Neural cell (in vitro differentiated cells): ENCODE measurements around the gene SDS. TPM values are rescaled to one million over a fixed set of nuclear protein-coding genes. Genes with fewer than 3 reads are reported as not detected.

Experiments used
- H2AFZ ChIP-seq: fragments of 200-600, 300-800 bp; sonication (generic), shearing (Covaris generic); 2 replicates; pipeline ENCODE4 v1.6.0; 2014; ENCODE audit warnings: low read depth, mild to moderate bottlenecking, antibody characterized with exemption, low read length, moderate library complexity
- H3F3A ChIP-seq: fragments of 200-600 bp; shearing (Covaris generic); 2 replicates; pipeline ENCODE4 v1.6.1; 2016; ENCODE audit warnings: mild to moderate bottlenecking, moderate library complexity, mixed read lengths, antibody characterized with exemption, low read length; ENCODE audit not compliant: insufficient read depth, poor library complexity, severe bottlenecking
- H3K27ac ChIP-seq: fragments of 200-600, 300-800 bp; sonication (generic), shearing (Covaris generic); 2 replicates; pipeline ENCODE4 v1.5.1; 2014; ENCODE audit warnings: mild to moderate bottlenecking, low read length, moderate library complexity
- H3K27me3 ChIP-seq: fragments of 300-800, 200-600 bp; sonication (generic), shearing (Covaris generic); 2 replicates; pipeline ENCODE4 v1.6.0; 2014; ENCODE audit warnings: mild to moderate bottlenecking, low read depth, low read length, moderate library complexity; ENCODE audit not compliant: insufficient read depth
- H3K36me3 ChIP-seq: fragments of 300-800, 200-600 bp; sonication (generic), shearing (Covaris generic); 2 replicates; pipeline ENCODE4 v1.5.1; 2014; ENCODE audit warnings: mild to moderate bottlenecking, antibody characterized with exemption, low read length, moderate library complexity; ENCODE audit not compliant: insufficient read depth
- H3K4me2 ChIP-seq: fragments of 300-800, 200-600 bp; sonication (generic), shearing (Covaris generic); 2 replicates; pipeline ENCODE4 v1.6.0; 2014; ENCODE audit warnings: mild to moderate bottlenecking, low read length
- H3K4me3 ChIP-seq: fragments of 300-800, 200-600 bp; sonication (generic), shearing (Covaris generic); 2 replicates; pipeline ENCODE4 v1.5.1; 2014; ENCODE audit warnings: mild to moderate bottlenecking, low read length, moderate library complexity
- H3K79me2 ChIP-seq: fragments of 200-600 bp; shearing (Covaris generic); replicated peaks from 2 replicates; pipeline ENCODE4 v1.6.0; 2014; ENCODE audit warnings: mild to moderate bottlenecking, low read length, moderate library complexity; ENCODE audit not compliant: insufficient read depth
- H3K9ac ChIP-seq: fragments of 300-800, 200-600 bp; sonication (generic), shearing (Covaris generic); 2 replicates; pipeline ENCODE4 v1.6.1; 2016; ENCODE audit warnings: mild to moderate bottlenecking, low read length, mixed read lengths
- H3K9me2 ChIP-seq: fragments of 200-600 bp; shearing (Covaris generic); 2 replicates; pipeline ENCODE4 v1.6.1; 2016; ENCODE audit warnings: mild to moderate bottlenecking, low read length, mixed read lengths; ENCODE audit not compliant: insufficient read depth
- H3K9me3 ChIP-seq: fragments of 200-600, 300-800 bp; sonication (generic), shearing (Covaris generic); 2 replicates; pipeline ENCODE4 v1.6.1; 2016; ENCODE audit warnings: mild to moderate bottlenecking, mixed run types, low read length, moderate library complexity, mixed read lengths
- H4K20me1 ChIP-seq: fragments of 200-600 bp; shearing (Covaris generic); 2 replicates; pipeline ENCODE4 v1.6.1; 2016; ENCODE audit warnings: mild to moderate bottlenecking, mixed run types; ENCODE audit not compliant: insufficient read depth
- EP300 ChIP-seq: fragments of 450-650 bp; conservative IDR thresholded peaks from 2 replicates; pipeline ENCODE4 v1.6.1; 2014; ENCODE audit warnings: antibody characterized with exemption, mild to moderate bottlenecking, moderate library complexity; ENCODE audit not compliant: poor library complexity, severe bottlenecking
- EZH2 ChIP-seq: fragments of 200-600, 300-800 bp; shearing (Covaris generic), sonication (generic); IDR thresholded peaks from 2 replicates; pipeline ENCODE4 v1.6.1; 2014; ENCODE audit warnings: antibody characterized with exemption, low read length, borderline replicate concordance, mild to moderate bottlenecking; ENCODE audit not compliant: insufficient read depth, poor library complexity, severe bottlenecking
- MXI1 ChIP-seq: fragments of 450-650 bp; conservative IDR thresholded peaks from 2 replicates; pipeline ENCODE4 v1.6.1; 2014; ENCODE audit warnings: antibody characterized with exemption, mild to moderate bottlenecking; ENCODE audit not compliant: poor library complexity, severe bottlenecking
- POLR2AphosphoS5 ChIP-seq: IDR thresholded peaks from 2 replicates; pipeline ENCODE4 v1.6.1; 2012
- RAD21 ChIP-seq: fragments of 450-650 bp; conservative IDR thresholded peaks from 2 replicates; pipeline ENCODE4 v1.6.1; 2014; ENCODE audit warnings: antibody characterized with exemption, mild to moderate bottlenecking, moderate library complexity
- SMC3 ChIP-seq: fragments of 450-650 bp; conservative IDR thresholded peaks from 2 replicates; pipeline ENCODE4 v1.6.1; 2014; ENCODE audit warnings: antibody characterized with exemption, mild to moderate bottlenecking, moderate library complexity; ENCODE audit not compliant: poor library complexity
- TAF1 ChIP-seq: IDR thresholded peaks from 2 replicates; pipeline ENCODE4 v1.6.1; 2012; ENCODE audit warnings: low read depth
- polyA plus RNA-seq: library from polyadenylated mRNA; depleted of rRNA; stranded (reverse); fragments of >200 nt; gene quantifications from 2 replicates; pipeline ENCODE4 v1.2.3, GENCODE V29; 2014
- TF ChIP-seq, protein P1 (sequence below): IDR thresholded peaks from 2 replicates; pipeline ENCODE4 v1.6.1; 2012; ENCODE audit warnings: borderline replicate concordance
- TF ChIP-seq, protein P2 (sequence below): fragments of 450-650 bp; IDR thresholded peaks from 2 replicates; pipeline ENCODE4 v1.5.1; 2014; ENCODE audit warnings: antibody characterized with exemption, mild to moderate bottlenecking, moderate library complexity; ENCODE audit not compliant: poor library complexity, severe bottlenecking

Gene SDS
- polyA plus RNA-seq, 1 donor from 2014 or later, result not detected

- Histone ChIP-seq H3K4me3 (no peak overlapping the region), H3K27ac (no peak overlapping the region), H3K4me2 (no peak overlapping the region), H3K9me2 (no peaks in the 10 kb centered on the region), H3K9me3 (no peaks in the 10 kb centered on the region), H3K79me2 (no peaks in the 10 kb centered on the region), H3F3A (no peaks in the 10 kb centered on the region), H3K9ac (no peak overlapping the region), H2AFZ (no peak overlapping the region), H3K27me3 (no peaks in the 10 kb centered on the region), H4K20me1 (no peaks in the 10 kb centered on the region), H3K36me3 (no peaks in the 10 kb centered on the region)
- TF ChIP-seq EZH2 (no peak), POLR2AphosphoS5 (no peak), MXI1 (no peak), SMC3 (no peak), RAD21 (no peak), EP300 (no peak), TAF1 (no peak)
- TF ChIP-seq, protein P1, sequence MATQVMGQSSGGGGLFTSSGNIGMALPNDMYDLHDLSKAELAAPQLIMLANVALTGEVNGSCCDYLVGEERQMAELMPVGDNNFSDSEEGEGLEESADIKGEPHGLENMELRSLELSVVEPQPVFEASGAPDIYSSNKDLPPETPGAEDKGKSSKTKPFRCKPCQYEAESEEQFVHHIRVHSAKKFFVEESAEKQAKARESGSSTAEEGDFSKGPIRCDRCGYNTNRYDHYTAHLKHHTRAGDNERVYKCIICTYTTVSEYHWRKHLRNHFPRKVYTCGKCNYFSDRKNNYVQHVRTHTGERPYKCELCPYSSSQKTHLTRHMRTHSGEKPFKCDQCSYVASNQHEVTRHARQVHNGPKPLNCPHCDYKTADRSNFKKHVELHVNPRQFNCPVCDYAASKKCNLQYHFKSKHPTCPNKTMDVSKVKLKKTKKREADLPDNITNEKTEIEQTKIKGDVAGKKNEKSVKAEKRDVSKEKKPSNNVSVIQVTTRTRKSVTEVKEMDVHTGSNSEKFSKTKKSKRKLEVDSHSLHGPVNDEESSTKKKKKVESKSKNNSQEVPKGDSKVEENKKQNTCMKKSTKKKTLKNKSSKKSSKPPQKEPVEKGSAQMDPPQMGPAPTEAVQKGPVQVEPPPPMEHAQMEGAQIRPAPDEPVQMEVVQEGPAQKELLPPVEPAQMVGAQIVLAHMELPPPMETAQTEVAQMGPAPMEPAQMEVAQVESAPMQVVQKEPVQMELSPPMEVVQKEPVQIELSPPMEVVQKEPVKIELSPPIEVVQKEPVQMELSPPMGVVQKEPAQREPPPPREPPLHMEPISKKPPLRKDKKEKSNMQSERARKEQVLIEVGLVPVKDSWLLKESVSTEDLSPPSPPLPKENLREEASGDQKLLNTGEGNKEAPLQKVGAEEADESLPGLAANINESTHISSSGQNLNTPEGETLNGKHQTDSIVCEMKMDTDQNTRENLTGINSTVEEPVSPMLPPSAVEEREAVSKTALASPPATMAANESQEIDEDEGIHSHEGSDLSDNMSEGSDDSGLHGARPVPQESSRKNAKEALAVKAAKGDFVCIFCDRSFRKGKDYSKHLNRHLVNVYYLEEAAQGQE, result no peak
- TF ChIP-seq, protein P2, sequence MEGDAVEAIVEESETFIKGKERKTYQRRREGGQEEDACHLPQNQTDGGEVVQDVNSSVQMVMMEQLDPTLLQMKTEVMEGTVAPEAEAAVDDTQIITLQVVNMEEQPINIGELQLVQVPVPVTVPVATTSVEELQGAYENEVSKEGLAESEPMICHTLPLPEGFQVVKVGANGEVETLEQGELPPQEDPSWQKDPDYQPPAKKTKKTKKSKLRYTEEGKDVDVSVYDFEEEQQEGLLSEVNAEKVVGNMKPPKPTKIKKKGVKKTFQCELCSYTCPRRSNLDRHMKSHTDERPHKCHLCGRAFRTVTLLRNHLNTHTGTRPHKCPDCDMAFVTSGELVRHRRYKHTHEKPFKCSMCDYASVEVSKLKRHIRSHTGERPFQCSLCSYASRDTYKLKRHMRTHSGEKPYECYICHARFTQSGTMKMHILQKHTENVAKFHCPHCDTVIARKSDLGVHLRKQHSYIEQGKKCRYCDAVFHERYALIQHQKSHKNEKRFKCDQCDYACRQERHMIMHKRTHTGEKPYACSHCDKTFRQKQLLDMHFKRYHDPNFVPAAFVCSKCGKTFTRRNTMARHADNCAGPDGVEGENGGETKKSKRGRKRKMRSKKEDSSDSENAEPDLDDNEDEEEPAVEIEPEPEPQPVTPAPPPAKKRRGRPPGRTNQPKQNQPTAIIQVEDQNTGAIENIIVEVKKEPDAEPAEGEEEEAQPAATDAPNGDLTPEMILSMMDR, result no peak
These were observed 31.3 kb downstream of the SDS start for GRCh38 chr12:113372371-113372770.

- H3K9ac ChIP-seq, result no peak overlapping the region
- TF ChIP-seq, protein P1, result no peak
- TF ChIP-seq EP300 (no peak), EZH2 (no peak), SMC3 (no peak), TAF1 (no peak), POLR2AphosphoS5 (no peak), RAD21 (no peak), MXI1 (no peak)
- TF ChIP-seq, protein P2, result no peak
- no peak overlapping the region for H3K4me3 ChIP-seq
- H4K20me1 ChIP-seq, result no peaks in the 10 kb centered on the region
- no peaks in the 10 kb centered on the region for H3F3A ChIP-seq
- no peak overlapping the region for H3K27ac ChIP-seq
- no peaks in the 10 kb centered on the region for H3K79me2 ChIP-seq
- H3K36me3 ChIP-seq, result no peaks in the 10 kb centered on the region
- no peak overlapping the region for H3K4me2 ChIP-seq
- no peaks in the 10 kb centered on the region for H3K9me3 ChIP-seq
- no peaks in the 10 kb centered on the region for H3K9me2 ChIP-seq
- H3K27me3 ChIP-seq, result no peaks in the 10 kb centered on the region
- no peak overlapping the region for H2AFZ ChIP-seq
These were observed 31.9 kb downstream of the SDS start for GRCh38 chr12:113371808-113372207.
